NCI-H748 treated with DMSO at 0.1 percent for 48 hours (cell line): ENCODE measurements around the gene PPDPF.

Source experiments
- DNase-seq: peaks from one replicate; lab custom pipeline; 2025; lab: John Stamatoyannopoulos, UW

The PPDPF gene

GRCh38 chr20:63538204-63539091, 17.9 kb downstream of the PPDPF start:
- DNase-seq, result no peak

- no peak for DNase-seq
Measured at GRCh38 chr20:63539092-63539430, 18.5 kb downstream of the PPDPF start.

- DNase-seq, result no peak
Measured at GRCh38 chr20:63539441-63540370, 19.1 kb downstream of the PPDPF start.

- DNase-seq, result no peak
Measured at GRCh38 chr20:63540417-63541186, 20.0 kb downstream of the PPDPF start.

- no peak for DNase-seq
Measured at GRCh38 chr20:63541371-63541770, 20.8 kb downstream of the PPDPF start.

- DNase-seq, result no peak
Measured at GRCh38 chr20:63542031-63542559, 21.5 kb downstream of the PPDPF start.

GRCh38 chr20:63542696-63543095, 22.1 kb downstream of the PPDPF start:
- DNase-seq, result no peak

- DNase-seq, result no peak
Measured at GRCh38 chr20:63543131-63543530, 22.6 kb downstream of the PPDPF start.

- no peak for DNase-seq
Measured at GRCh38 chr20:63543733-63544132, 23.2 kb downstream of the PPDPF start.

GRCh38 chr20:63544241-63544957, 23.8 kb downstream of the PPDPF start:
- no peak for DNase-seq

GRCh38 chr20:63544958-63545516, 24.5 kb downstream of the PPDPF start:
- no peak for DNase-seq

- no peak for DNase-seq
Measured at GRCh38 chr20:63545814-63546213, 25.2 kb downstream of the PPDPF start.

GRCh38 chr20:63546256-63546955, 25.8 kb downstream of the PPDPF start:
- DNase-seq, result no peak

GRCh38 chr20:63546956-63547724, 26.6 kb downstream of the PPDPF start:
- no peak for DNase-seq

GRCh38 chr20:63547725-63548480, 27.3 kb downstream of the PPDPF start, which contains the start of gene SRMS:
Gene SRMS, minus strand, starts transcription at chr20:63547749. Its CDS starts 286 bp downstream, at chr20:63547463.
- no peak for DNase-seq

- no peak for DNase-seq
Measured at GRCh38 chr20:63548542-63548941, 28.0 kb downstream of the PPDPF start.

- DNase-seq, result no peak
Measured at GRCh38 chr20:63549019-63549418, 28.5 kb downstream of the PPDPF start.

- no peak for DNase-seq
Measured at GRCh38 chr20:63549679-63550282, 29.2 kb downstream of the PPDPF start.
